H9 (cell line): ENCODE results near the gene IL9. TPM values are rescaled to one million over a fixed set of nuclear protein-coding genes. Genes with fewer than 3 reads are reported as not detected.

Source experiments
- DNase-seq: peaks from one replicate; pipeline ENCODE4 v3.0.0-alpha.2; 2017
- H2AFZ ChIP-seq: one replicate; pipeline ENCODE4 v1.6.1; 2013; ENCODE audit warnings: mild to moderate bottlenecking, low read length, control low read depth, moderate library complexity
- H2AK5ac ChIP-seq: 2 replicates; pipeline ENCODE4 v1.6.1; 2013; ENCODE audit warnings: low read length, control low read depth, mixed read lengths; ENCODE audit not compliant: insufficient read length
- H2BK120ac ChIP-seq: one replicate; pipeline ENCODE4 v1.6.1; 2013; ENCODE audit warnings: low read depth, mild to moderate bottlenecking, low read length, control low read depth, inconsistent platforms; ENCODE audit not compliant: poor library complexity, severe bottlenecking
- H2BK12ac ChIP-seq: 2 replicates; pipeline ENCODE4 v1.6.1; 2013; ENCODE audit warnings: low read length, control low read depth, mixed read lengths, low read depth; ENCODE audit not compliant: insufficient read length
- H2BK15ac ChIP-seq: 2 replicates; pipeline ENCODE4 v1.6.1; 2013; ENCODE audit warnings: low read depth, low read length, control low read depth
- H2BK20ac ChIP-seq: one replicate; pipeline ENCODE4 v1.6.1; 2013; ENCODE audit warnings: low read depth, mild to moderate bottlenecking, low read length, control low read depth, inconsistent platforms; ENCODE audit not compliant: poor library complexity, severe bottlenecking
- H2BK5ac ChIP-seq: 2 replicates; pipeline ENCODE4 v1.6.1; 2013; ENCODE audit warnings: low read length, control low read depth, mixed read lengths; ENCODE audit not compliant: insufficient read length
- H3K14ac ChIP-seq: 2 replicates; pipeline ENCODE4 v1.6.1; 2013; ENCODE audit warnings: low read length, control low read depth; ENCODE audit not compliant: insufficient read depth
- H3K18ac ChIP-seq: 2 replicates; pipeline ENCODE4 v1.6.1; 2013; ENCODE audit warnings: low read depth, mild to moderate bottlenecking, mixed read lengths, low read length, control low read depth; ENCODE audit not compliant: insufficient read length
- H3K23ac ChIP-seq: 2 replicates; pipeline ENCODE4 v1.6.1; 2013; ENCODE audit warnings: low read length, control low read depth, mixed read lengths, low read depth; ENCODE audit not compliant: insufficient read length
- H3K23me2 ChIP-seq: 2 replicates; pipeline ENCODE4 v1.6.1; 2013; ENCODE audit warnings: low read depth, mild to moderate bottlenecking, mixed read lengths, low read length, control low read depth; ENCODE audit not compliant: insufficient read length, poor library complexity, severe bottlenecking
- H3K27ac ChIP-seq: 2 replicates; pipeline ENCODE4 v1.5.1; 2013; ENCODE audit warnings: low read length, control low read depth, mixed read lengths, low read depth; ENCODE audit not compliant: insufficient read length
- H3K27me3 ChIP-seq: 2 replicates; pipeline ENCODE4 v1.6.1; 2013; ENCODE audit warnings: low read length, control low read depth, inconsistent platforms; ENCODE audit not compliant: insufficient read depth
- H3K4ac ChIP-seq: 2 replicates; pipeline ENCODE4 v1.6.1; 2013; ENCODE audit warnings: low read depth, mild to moderate bottlenecking, control low read depth, inconsistent platforms, low read length, moderate library complexity
- H3K4me1 ChIP-seq: 2 replicates; pipeline ENCODE4 v1.6.1; 2013; ENCODE audit warnings: low read length, control low read depth, inconsistent platforms; ENCODE audit not compliant: insufficient read depth
- H3K4me2 ChIP-seq: 2 replicates; pipeline ENCODE4 v1.6.1; 2013; ENCODE audit warnings: low read length, control low read depth, mixed read lengths; ENCODE audit not compliant: insufficient read length, insufficient read depth
- H3K56ac ChIP-seq: 2 replicates; pipeline ENCODE4 v1.6.1; 2013; ENCODE audit warnings: low read depth, mild to moderate bottlenecking, mixed read lengths, low read length, control low read depth; ENCODE audit not compliant: insufficient read length
- H3K79me1 ChIP-seq: 2 replicates; pipeline ENCODE4 v1.6.1; 2013; ENCODE audit warnings: low read depth, mild to moderate bottlenecking, moderate library complexity, low read length, control low read depth, inconsistent platforms; ENCODE audit not compliant: insufficient read depth, poor library complexity, severe bottlenecking
- H3K79me2 ChIP-seq: 2 replicates; pipeline ENCODE4 v1.6.1; 2013; ENCODE audit warnings: low read length, control low read depth, inconsistent platforms; ENCODE audit not compliant: insufficient read depth
- H3K9ac ChIP-seq: 2 replicates; pipeline ENCODE4 v1.6.1; 2013; ENCODE audit warnings: low read length, control low read depth, mixed read lengths; ENCODE audit not compliant: insufficient read length; ENCODE audit errors: extremely low read depth
- H3K9me3 ChIP-seq: one replicate; pipeline ENCODE4 v1.6.1; 2013; ENCODE audit warnings: low read depth, low read length, inconsistent platforms; ENCODE audit not compliant: control insufficient read depth
- H3T11ph ChIP-seq: one replicate; pipeline ENCODE4 v1.6.1; 2013; ENCODE audit warnings: mild to moderate bottlenecking, low read length, control low read depth, inconsistent platforms
- H4K20me1 ChIP-seq: one replicate; pipeline ENCODE4 v1.6.1; 2013; ENCODE audit not compliant: control insufficient read depth, insufficient read length, insufficient read depth
- H4K5ac ChIP-seq: 2 replicates; pipeline ENCODE4 v1.6.1; 2013; ENCODE audit warnings: low read depth, mild to moderate bottlenecking, mixed read lengths, low read length, control low read depth; ENCODE audit not compliant: insufficient read length
- H4K8ac ChIP-seq: replicated peaks from 2 replicates; pipeline ENCODE4 v1.6.1; 2013; ENCODE audit warnings: low read length, control low read depth, mixed read lengths, low read depth; ENCODE audit not compliant: insufficient read length
- H4K91ac ChIP-seq: 2 replicates; pipeline ENCODE4 v1.6.1; 2013; ENCODE audit warnings: low read depth, mild to moderate bottlenecking, moderate library complexity, mixed read lengths, low read length, control low read depth; ENCODE audit not compliant: insufficient read length
- H3K27ac Mint-ChIP-seq, 3 experiments: 2 replicates in 2 of 3; 3 replicates in 1 of 3; pipeline ENCODE4 v1.8.0; 2020 to 2021; ENCODE audit warnings: mixed read lengths in 3 of 3, mild to moderate bottlenecking in 1 of 3, moderate library complexity in 1 of 3
- H3K27me3 Mint-ChIP-seq: 2 replicates; pipeline ENCODE4 v1.8.0; 2021; ENCODE audit warnings: low read depth, mild to moderate bottlenecking, moderate library complexity, mixed read lengths
- H3K36me3 Mint-ChIP-seq, 3 experiments: 2 replicates in 2 of 3; 3 replicates in 1 of 3; pipeline ENCODE4 v1.8.0; 2020 to 2021; ENCODE audit warnings: low read depth in 3 of 3, mixed read lengths in 3 of 3; ENCODE audit not compliant: insufficient read depth in 1 of 3
- H3K4me1 Mint-ChIP-seq, 2 experiments: 2 replicates each; pipeline ENCODE4 v1.8.0; 2020; ENCODE audit warnings: mixed read lengths in 2 of 2
- H3K4me3 Mint-ChIP-seq, 2 experiments: 2 replicates in 1 of 2; 3 replicates in 1 of 2; pipeline ENCODE4 v1.8.0; 2020 to 2021; ENCODE audit warnings: mild to moderate bottlenecking in 2 of 2, mixed read lengths in 2 of 2, moderate library complexity in 1 of 2
- H3K9me3 Mint-ChIP-seq, 2 experiments: 2 replicates in 1 of 2; 3 replicates in 1 of 2; pipeline ENCODE4 v1.8.0; 2020; ENCODE audit warnings: mild to moderate bottlenecking in 2 of 2, mixed read lengths in 2 of 2, moderate library complexity in 1 of 2
- WGBS: extraction: QIAGEN DNeasy Blood & Tissue Kit; methylation state at CpG from one replicate; pipeline ENCODE4 v1.1.7; 2013; ENCODE audit warnings: missing lambda C conversion rate, low lambda C conversion rate, mixed read lengths; ENCODE audit not compliant: insufficient read length; ENCODE audit errors: extremely low coverage; 5-methylcytosine and 5-hydroxymethylcytosine counted together
- total RNA-seq: library from RNA; stranded (reverse); gene quantifications from 2 replicates; pipeline ENCODE4 v1.2.1, GENCODE V29; 2021
- TF ChIP-seq, protein P1 (sequence below): fragments of 200-600 bp; sonication (generic); conservative IDR thresholded peaks from 3 replicates; pipeline ENCODE4 v1.8.0; 2021; ENCODE audit warnings: antibody characterized with exemption, mild to moderate bottlenecking

Gene IL9
- total RNA-seq, 1 experiment from 2014 or later, result not detected

DNA sequence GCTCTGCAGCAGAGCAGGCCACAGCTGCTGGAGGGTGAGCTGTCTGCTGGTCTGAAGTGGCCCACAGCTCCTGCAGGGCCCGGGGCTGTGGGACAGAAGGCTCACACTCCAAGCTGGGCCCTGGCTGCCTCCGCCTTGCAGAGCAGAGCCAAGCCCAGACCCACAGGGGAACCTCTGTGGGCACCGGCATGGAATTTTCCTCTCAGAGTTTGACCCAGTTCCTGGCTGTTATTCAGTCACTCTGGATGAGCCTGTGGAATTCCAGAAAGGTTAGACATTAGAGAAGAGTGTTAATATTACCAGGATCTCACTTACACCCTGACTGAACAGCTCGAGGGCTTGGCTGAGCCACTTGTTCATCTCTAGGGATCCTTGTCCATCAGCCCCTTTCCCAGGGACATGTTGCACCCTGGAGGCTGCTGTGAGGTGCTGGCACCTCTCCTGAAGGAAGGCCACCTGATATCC is 17.5 kb downstream of the IL9 start:
- Histone ChIP-seq H3K18ac (no peak overlapping the region), H3K4me2 (no peak overlapping the region), H2AFZ (no peak overlapping the region), H3K27ac (no peak overlapping the region), H2BK120ac (no peak overlapping the region), H3K4ac (no peak overlapping the region), H3K27me3 (no peaks in the 10 kb centered on the region), H3K23me2 (no peaks in the 10 kb centered on the region), H3T11ph (no peak overlapping the region), H3K79me1 (no peaks in the 10 kb centered on the region), H4K20me1 (no peaks in the 10 kb centered on the region), H2AK5ac (no peak overlapping the region), H3K14ac (no peak overlapping the region), H4K5ac (no peak overlapping the region), H3K4me1 (no peaks in the 10 kb centered on the region; the same call in 1 of the 2 replicates), H2BK12ac (no peak overlapping the region), H2BK20ac (no peak overlapping the region), H3K9me3 (no peaks in the 10 kb centered on the region), H3K79me2 (no peaks in the 10 kb centered on the region), H3K23ac (no peak overlapping the region), H3K9ac (no peak overlapping the region), H3K56ac (no peak overlapping the region), H2BK15ac (no peak overlapping the region), H4K91ac (no peak overlapping the region), H4K8ac (no peak overlapping the region), H2BK5ac (no peak overlapping the region)
- H3K36me3 Mint-ChIP-seq, result no peaks in the 10 kb centered on the region
- WGBS, result no CpG with 5 or more reads among the region's 4 CpGs
- no peaks in the 10 kb centered on the region for H3K9me3 Mint-ChIP-seq
- TF ChIP-seq, protein P1, sequence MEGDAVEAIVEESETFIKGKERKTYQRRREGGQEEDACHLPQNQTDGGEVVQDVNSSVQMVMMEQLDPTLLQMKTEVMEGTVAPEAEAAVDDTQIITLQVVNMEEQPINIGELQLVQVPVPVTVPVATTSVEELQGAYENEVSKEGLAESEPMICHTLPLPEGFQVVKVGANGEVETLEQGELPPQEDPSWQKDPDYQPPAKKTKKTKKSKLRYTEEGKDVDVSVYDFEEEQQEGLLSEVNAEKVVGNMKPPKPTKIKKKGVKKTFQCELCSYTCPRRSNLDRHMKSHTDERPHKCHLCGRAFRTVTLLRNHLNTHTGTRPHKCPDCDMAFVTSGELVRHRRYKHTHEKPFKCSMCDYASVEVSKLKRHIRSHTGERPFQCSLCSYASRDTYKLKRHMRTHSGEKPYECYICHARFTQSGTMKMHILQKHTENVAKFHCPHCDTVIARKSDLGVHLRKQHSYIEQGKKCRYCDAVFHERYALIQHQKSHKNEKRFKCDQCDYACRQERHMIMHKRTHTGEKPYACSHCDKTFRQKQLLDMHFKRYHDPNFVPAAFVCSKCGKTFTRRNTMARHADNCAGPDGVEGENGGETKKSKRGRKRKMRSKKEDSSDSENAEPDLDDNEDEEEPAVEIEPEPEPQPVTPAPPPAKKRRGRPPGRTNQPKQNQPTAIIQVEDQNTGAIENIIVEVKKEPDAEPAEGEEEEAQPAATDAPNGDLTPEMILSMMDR, result no peak
- no peak for DNase-seq
- peaks cover 11% of the 10 kb centered on the region for H3K27me3 Mint-ChIP-seq
- H3K4me1 Mint-ChIP-seq, result peaks cover 15 to 21% of the 10 kb centered on the region in 2 experiments
- no peak overlapping the region for H3K27ac Mint-ChIP-seq
- H3K4me3 Mint-ChIP-seq, result no peak overlapping the region
